Melanocyte of skin (primary cell): Measurements from ENCODE around the gene ZSCAN9. TPM values are rescaled to one million over a fixed set of nuclear protein-coding genes. Genes with fewer than 3 reads are reported as not detected.

ENCODE experiments used
- total RNA-seq, 2 donors: library from RNA; depleted of rRNA; stranded (reverse); fragments of >200 nt; gene quantifications; 2 replicates each; pipeline ENCODE4 v1.2.3, GENCODE V29; 2012

ZSCAN9 gene
- 1 to 10 TPM; 7.3 to 7.9 TPM for total RNA-seq

DNA sequence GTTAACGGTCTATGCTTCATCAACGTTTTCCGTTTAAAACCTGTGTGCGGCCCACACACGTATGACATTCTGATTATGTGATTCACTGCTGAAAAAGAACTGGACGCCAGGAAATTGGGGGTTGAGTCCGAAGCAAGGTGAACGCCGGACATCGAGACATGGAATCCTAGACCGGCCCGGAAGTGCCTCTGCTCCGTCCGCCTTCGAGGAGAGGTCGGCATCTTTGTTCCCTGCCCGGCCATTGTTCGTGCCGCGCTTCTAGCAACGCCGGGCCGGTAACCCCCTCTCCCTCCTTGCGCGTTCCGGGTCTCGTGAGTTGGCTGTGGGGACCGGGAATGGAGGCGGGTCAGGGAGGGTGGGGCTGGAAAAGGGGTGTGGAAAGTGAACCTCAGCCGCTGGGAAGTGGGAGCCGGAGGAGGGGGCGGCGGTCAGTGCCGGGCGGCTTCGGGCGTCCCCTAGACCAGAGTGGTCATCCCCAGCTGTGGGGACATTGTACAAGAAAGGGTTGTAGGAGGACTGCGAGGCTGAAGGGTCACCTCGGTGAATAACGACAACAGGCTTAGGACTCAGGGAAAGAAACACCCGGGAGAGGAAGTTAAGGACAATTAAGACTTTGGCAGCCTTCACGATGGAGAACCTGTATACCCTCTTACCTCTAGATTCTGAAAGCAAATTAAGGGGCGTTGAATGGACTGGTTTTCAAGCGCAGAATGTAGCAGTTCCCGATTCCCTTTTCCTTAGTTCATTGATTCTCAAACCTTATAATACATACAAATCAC lies at the start of gene ZSCAN9:
ZSCAN9 (plus strand) TSS at position 220 of the 779 bp plus-strand sequence. CDS start 1,810 bp downstream, outside the sequence.

DNA sequence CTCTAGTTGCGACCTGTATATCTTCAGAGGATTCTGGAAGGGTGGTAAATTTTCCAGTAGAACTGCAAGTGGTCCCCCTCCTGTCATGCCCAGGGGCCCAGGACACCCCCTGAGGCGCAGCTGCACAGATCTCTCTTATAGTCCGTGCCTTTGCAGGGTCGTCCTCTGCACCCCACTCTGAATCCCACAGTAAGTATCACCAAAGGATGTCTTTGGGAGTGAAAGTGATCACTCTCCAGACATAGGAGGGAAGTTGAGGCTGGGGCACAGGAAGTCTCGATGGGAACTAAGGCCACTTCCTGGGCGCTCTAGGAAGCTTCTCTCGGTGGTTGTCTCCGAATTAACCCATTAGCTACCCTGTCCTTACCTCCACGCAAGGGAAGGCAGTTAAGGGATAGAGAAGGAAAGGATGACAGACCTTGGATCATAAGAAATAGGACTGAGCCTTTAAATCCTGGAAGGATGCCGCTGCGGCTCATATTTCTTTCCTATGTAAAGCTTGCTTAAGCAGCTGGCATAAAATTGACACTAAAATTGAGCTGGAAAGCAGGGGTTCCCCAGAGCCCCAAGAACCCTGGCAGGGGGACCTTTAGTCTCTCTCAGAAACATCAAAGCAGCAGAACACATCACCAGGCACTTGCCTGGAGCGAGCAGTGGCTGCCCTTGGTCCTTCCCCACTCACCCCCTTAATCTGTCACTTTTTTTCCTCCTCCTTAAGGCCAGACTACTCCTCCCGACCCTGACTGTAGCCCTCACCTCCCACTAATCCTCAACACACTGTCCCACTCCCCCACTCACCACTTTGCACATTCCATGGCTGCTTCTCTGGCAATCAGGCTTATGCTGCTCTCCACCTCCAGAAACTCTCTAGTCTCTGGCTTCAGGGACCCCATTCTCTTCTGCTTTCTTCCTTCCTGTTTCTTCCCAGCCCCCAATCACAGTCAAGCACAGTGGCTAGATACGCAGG lies 27.2 kb downstream of the ZSCAN9 start, which contains the start of gene ZKSCAN4:
ZKSCAN4 (minus strand) TSS at position 261 of the 967 bp plus-strand sequence. CDS start 289 bp downstream, outside the sequence.

DNA sequence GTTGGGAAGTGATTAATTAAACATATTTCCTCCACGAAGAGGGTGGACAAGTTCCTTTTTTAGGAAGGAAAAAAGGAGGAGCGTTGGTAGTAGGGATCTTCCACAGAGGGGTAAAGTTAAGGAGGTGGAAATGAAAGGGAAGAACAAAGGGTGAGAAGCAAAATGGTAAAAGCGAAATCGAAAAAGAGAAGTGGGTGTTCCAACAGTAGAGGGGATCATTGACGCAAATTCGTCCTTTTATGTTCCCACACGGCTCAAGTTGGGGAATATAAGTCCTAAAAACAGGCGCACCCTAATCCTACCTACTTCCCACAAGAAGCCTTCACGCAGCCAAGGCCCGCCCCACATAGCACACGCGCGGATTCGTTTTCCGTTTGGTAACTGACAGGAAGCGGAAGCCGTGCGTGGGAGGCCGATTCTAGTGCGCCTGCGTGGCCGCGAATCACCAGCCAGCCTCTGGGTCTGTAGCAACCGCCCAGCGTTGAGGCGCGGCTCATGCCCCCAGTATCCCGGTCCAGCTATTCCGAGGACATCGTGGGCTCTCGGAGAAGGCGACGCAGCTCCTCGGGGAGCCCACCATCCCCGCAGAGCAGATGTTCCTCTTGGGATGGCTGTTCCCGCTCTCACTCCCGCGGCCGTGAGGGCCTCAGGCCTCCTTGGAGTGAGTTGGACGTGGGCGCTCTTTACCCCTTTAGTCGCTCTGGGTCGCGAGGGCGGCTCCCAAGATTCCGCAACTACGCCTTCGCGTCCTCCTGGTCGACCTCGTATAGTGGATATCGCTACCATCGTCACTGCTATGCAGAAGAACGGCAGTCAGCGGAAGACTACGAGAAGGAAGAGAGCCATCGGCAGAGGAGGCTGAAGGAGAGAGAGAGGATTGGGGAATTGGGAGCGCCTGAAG lies 34.1 kb downstream of the ZSCAN9 start, which contains the start of gene NKAPL:
NKAPL (plus strand) TSS at position 421 of the 901 bp plus-strand sequence; CDS start at position 496, 75 bp downstream.

DNA sequence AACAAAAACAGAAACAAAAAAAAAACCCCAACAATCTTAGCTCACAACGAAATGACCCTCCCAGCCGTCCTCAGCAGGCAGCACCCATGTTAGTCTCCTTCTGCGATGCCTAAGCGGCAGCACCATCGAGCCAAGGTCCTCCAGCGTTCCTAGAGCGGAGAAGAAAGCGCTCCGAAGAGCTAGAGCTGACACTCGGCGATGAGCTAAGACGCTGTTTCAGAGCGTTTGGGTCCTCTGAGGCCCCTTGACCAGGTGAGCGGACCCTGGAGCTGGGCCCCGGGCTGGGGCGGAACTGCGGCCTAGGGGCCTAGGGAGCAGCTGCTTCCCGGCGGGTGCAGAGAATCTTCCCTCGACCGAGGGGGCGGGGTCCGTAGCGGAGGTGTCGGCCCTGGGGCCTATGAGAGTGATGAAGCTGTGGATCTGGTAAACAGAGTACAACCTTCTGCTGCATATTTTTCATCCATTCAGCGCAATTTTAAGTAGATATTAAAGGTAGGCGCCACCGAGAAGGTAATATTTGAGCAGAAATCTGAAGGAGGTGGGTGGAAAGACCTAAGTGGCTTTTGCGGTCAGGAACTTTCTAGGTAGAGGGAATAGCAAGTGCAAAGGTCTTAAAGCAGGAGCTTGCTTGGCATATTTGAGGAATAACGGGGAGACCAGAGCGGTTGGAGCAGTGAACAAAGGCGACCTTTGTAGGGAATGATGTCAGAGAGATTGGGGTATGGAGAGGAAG lies 42.1 kb downstream of the ZSCAN9 start, which contains the start of gene ZSCAN26:
ZSCAN26 (plus strand) TSS at position 182 of the 733 bp plus-strand sequence. CDS start 4,777 bp downstream, outside the sequence.

DNA sequence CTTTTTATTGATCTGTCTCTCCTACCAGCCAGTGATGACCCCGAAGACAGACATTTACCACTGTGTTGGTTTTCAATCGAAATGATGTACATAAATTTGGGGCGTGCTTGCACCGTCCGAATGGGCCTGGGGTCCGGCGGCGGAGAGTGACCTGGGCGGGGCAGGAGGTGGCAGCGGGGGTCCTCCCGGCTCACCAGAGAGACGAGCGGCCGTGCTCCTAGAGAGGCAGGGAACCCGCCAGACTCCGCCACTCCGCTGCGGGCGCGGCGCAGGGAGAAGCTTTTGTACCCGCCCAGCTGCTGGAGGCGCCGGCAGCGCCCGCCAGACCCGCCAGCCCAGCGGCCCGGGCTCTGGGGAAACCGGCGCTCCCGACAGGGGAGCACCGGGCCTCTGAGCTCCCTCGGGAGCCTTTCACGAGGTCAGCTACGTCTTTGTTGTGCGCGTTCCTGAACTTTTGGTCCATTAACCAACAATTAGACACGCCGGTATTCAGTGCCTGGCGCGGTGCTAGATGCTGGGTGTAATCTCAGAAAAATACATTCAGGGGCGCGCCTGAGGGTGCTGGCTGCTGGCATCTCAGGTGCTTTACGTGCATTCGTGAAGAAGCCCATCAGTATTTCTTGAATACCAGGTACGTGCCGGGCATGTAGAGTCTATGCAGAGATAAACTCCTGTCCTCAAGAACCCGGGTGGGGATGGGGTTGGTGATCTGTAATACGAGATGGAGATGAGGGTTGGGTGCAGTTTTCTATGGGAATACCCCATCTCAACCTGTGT lies 56.4 kb downstream of the ZSCAN9 start, which contains the start of gene PGBD1:
PGBD1 (plus strand) TSS at position 285 of the 777 bp plus-strand sequence. CDS start 2,242 bp downstream, outside the sequence.

Other genes with a start within 250 kb of the ZSCAN9 start
- gene ZNF165, start 144.7 kb upstream of the ZSCAN9 start, total RNA-seq = under 1 TPM; 0.67 to 0.69 TPM
- gene ZSCAN16, start 100.7 kb upstream of the ZSCAN9 start, total RNA-seq = 1 to 10 TPM; 2.4 to 2.7 TPM
- 10 to 100 TPM; 13.7 to 14.8 TPM for gene ZKSCAN8, start 83.4 kb upstream of the ZSCAN9 start, total RNA-seq
- 1 to 10 TPM; 4.7 to 5.5 TPM for gene ZKSCAN4, start 27.0 kb downstream of the ZSCAN9 start, total RNA-seq
- 1 to 10 TPM in 1 of 2 donors, under 1 TPM in 1; 1.00 to 1.4 TPM for gene NKAPL, start 34.0 kb downstream of the ZSCAN9 start, total RNA-seq
- gene ZSCAN26, start 41.9 kb downstream of the ZSCAN9 start, total RNA-seq = 1 to 10 TPM; 8.7 to 10.0 TPM
- 1 to 10 TPM; 4.5 to 5.7 TPM for gene PGBD1, start 56.3 kb downstream of the ZSCAN9 start, total RNA-seq
- gene ZSCAN31, start 110.9 kb downstream of the ZSCAN9 start, total RNA-seq = 1 to 10 TPM; 3.0 to 4.1 TPM
- 1 to 10 TPM; 4.3 to 5.5 TPM for gene ZKSCAN3, start 124.7 kb downstream of the ZSCAN9 start, total RNA-seq
- 1 to 10 TPM; 7.2 to 8.3 TPM for gene ZSCAN12, start 174.5 kb downstream of the ZSCAN9 start, total RNA-seq
- 1 to 10 TPM; 1.7 to 6.7 TPM for gene ZSCAN23, start 218.2 kb downstream of the ZSCAN9 start, total RNA-seq